Measurements from ENCODE around the gene MACROD2.

Gene MACROD2

GRCh38 chr20:14707026-14707680, 711.8 kb downstream of the MACROD2 start:
- DNase-seq (ENCODE audit: low read depth, low spot score), result no peak

GRCh38 chr20:14707865-14708596, 712.7 kb downstream of the MACROD2 start:
- DNase-seq (ENCODE audit: low read depth, low spot score), result no peak

GRCh38 chr20:14709439-14709838, 714.1 kb downstream of the MACROD2 start:
- DNase-seq (ENCODE audit: low read depth, low spot score), result no peak

GRCh38 chr20:14710951-14711350, 715.6 kb downstream of the MACROD2 start:
- DNase-seq (ENCODE audit: low read depth, low spot score), result no peak

GRCh38 chr20:14711652-14712051, 716.3 kb downstream of the MACROD2 start:
- DNase-seq (ENCODE audit: low read depth, low spot score), result no peak

- DNase-seq (ENCODE audit: low read depth, low spot score), result no peak
These were observed 717.0 kb downstream of the MACROD2 start for GRCh38 chr20:14712302-14712739.

- DNase-seq (ENCODE audit: low read depth, low spot score), result no peak
These were observed 720.1 kb downstream of the MACROD2 start for GRCh38 chr20:14715400-14715799.

GRCh38 chr20:14716351-14716801, 721.1 kb downstream of the MACROD2 start:
- no peak for DNase-seq (ENCODE audit: low read depth, low spot score)

GRCh38 chr20:14717134-14717999, 722.1 kb downstream of the MACROD2 start:
- DNase-seq (ENCODE audit: low read depth, low spot score), result no peak

- DNase-seq (ENCODE audit: low read depth, low spot score), result no peak
These were observed 724.9 kb downstream of the MACROD2 start for GRCh38 chr20:14720251-14720650.

GRCh38 chr20:14721926-14722452, 726.7 kb downstream of the MACROD2 start:
- DNase-seq (ENCODE audit: low read depth, low spot score), result no peak

GRCh38 chr20:14723614-14724013, 728.3 kb downstream of the MACROD2 start:
- no peak for DNase-seq (ENCODE audit: low read depth, low spot score)

- DNase-seq (ENCODE audit: low read depth, low spot score), result no peak
These were observed 728.7 kb downstream of the MACROD2 start for GRCh38 chr20:14724036-14724435.

GRCh38 chr20:14724468-14724867, 729.2 kb downstream of the MACROD2 start:
- DNase-seq (ENCODE audit: low read depth, low spot score), result no peak

- no peak for DNase-seq (ENCODE audit: low read depth, low spot score)
These were observed 731.3 kb downstream of the MACROD2 start for GRCh38 chr20:14726591-14726990.

GRCh38 chr20:14727485-14728150, 732.3 kb downstream of the MACROD2 start:
- no peak for DNase-seq (ENCODE audit: low read depth, low spot score)

GRCh38 chr20:14729390-14729789, 734.1 kb downstream of the MACROD2 start:
- DNase-seq (ENCODE audit: low read depth, low spot score), result no peak

- DNase-seq (ENCODE audit: low read depth, low spot score), result no peak
These were observed 737.0 kb downstream of the MACROD2 start for GRCh38 chr20:14732343-14732742.

GRCh38 chr20:14732996-14733395, 737.7 kb downstream of the MACROD2 start:
- DNase-seq (ENCODE audit: low read depth, low spot score), result no peak

- DNase-seq (ENCODE audit: low read depth, low spot score), result no peak
These were observed 745.1 kb downstream of the MACROD2 start for GRCh38 chr20:14740380-14740779.

GRCh38 chr20:14741616-14742015, 746.3 kb downstream of the MACROD2 start:
- DNase-seq (ENCODE audit: low read depth, low spot score), result no peak
